ENCODE measurements around the gene GMDS. TPM values are rescaled to one million over a fixed set of nuclear protein-coding genes. Genes with fewer than 3 reads are reported as not detected.

Gene GMDS
- total RNA-seq, 1 donor = 23.2 TPM

DNA sequence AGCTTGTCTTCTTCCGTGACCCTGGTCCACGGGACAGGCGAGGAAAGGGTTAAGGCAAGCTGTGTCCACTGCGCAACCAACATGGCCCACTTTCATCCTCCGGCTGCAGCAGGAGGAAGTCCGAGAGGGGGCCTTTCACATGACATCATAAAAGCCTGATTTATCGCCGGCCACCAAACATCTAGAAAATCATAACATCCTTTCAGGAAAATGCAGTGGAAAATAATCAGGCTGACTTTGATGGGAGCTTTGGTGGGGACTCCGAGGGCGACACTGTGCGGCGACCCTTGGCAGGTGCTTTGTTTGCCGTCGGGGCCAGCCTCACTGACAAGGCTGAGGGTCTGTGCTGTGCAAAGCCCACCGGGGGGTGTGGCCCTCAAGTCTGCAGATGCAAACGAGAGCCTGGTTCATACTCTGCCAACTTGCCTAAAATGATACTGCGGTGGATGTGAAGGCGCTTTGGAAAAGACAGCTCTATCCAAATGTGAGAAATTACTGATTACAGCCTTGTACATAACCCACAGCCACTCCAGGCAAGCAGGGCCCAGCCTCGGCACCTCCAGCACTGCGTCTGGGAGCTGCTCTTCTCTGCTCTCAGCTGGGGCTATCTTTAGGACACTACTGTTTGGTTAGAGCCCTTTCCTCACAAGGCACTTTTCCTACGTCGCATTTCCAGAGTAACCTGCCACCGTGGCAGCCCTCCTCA lies 609.9 kb downstream of the GMDS start:
- H3K4me3 ChIP-seq (ENCODE audit: insufficient read depth, low read length) = no peak overlapping the region
- no peak overlapping the region for H3K4me2 ChIP-seq (ENCODE audit: insufficient read depth, low read length)
- no peak for TF ChIP-seq CTCF (IDR thresholded peaks at IDR 0.05; ENCODE audit: extremely low read depth, low read depth, low read length)
- DNase-seq (ENCODE audit: insufficient read length, low spot score, missing footprints) = peak; percentile 65
- no peaks in the 10 kb centered on the region for H3K9me3 ChIP-seq (ENCODE audit: low read depth, low read length)
- no peaks in the 10 kb centered on the region for H3K79me2 ChIP-seq (ENCODE audit: insufficient read depth, low read length)
- H3K27ac ChIP-seq (ENCODE audit: low read depth, low read length) = no peak overlapping the region
- no peaks in the 10 kb centered on the region for H3K36me3 ChIP-seq (ENCODE audit: insufficient read depth, low read length)
- H4K20me1 ChIP-seq (ENCODE audit: insufficient read depth, low read length) = peaks cover 5% of the 10 kb centered on the region
- H3K27me3 ChIP-seq (ENCODE audit: insufficient read depth, low read length) = no peaks in the 10 kb centered on the region
- no peak overlapping the region for H2AFZ ChIP-seq (ENCODE audit: low read length)
- peaks cover 7% of the 10 kb centered on the region for H3K4me1 ChIP-seq (ENCODE audit: insufficient read depth, low read length)

- Histone ChIP-seq H3K4me2 (ENCODE audit: insufficient read depth, low read length) (no peak overlapping the region), H3K9me3 (ENCODE audit: low read depth, low read length) (no peaks in the 10 kb centered on the region), H2AFZ (ENCODE audit: low read length) (no peak overlapping the region), H3K4me1 (ENCODE audit: insufficient read depth, low read length) (peaks cover 11% of the 10 kb centered on the region), H3K27ac (ENCODE audit: low read depth, low read length) (no peak overlapping the region), H3K27me3 (ENCODE audit: insufficient read depth, low read length) (no peaks in the 10 kb centered on the region), H3K79me2 (ENCODE audit: insufficient read depth, low read length) (no peaks in the 10 kb centered on the region), H3K36me3 (ENCODE audit: insufficient read depth, low read length) (no peaks in the 10 kb centered on the region), H4K20me1 (ENCODE audit: insufficient read depth, low read length) (peaks cover 5% of the 10 kb centered on the region), H3K4me3 (ENCODE audit: insufficient read depth, low read length) (no peak overlapping the region)
- TF ChIP-seq CTCF (IDR thresholded peaks at IDR 0.05; ENCODE audit: extremely low read depth, low read depth, low read length) = no peak
- no peak for DNase-seq (ENCODE audit: insufficient read length, low spot score, missing footprints)
Observed at GRCh38 chr6:1634081-1634480, 611.3 kb downstream of the GMDS start.

DNA sequence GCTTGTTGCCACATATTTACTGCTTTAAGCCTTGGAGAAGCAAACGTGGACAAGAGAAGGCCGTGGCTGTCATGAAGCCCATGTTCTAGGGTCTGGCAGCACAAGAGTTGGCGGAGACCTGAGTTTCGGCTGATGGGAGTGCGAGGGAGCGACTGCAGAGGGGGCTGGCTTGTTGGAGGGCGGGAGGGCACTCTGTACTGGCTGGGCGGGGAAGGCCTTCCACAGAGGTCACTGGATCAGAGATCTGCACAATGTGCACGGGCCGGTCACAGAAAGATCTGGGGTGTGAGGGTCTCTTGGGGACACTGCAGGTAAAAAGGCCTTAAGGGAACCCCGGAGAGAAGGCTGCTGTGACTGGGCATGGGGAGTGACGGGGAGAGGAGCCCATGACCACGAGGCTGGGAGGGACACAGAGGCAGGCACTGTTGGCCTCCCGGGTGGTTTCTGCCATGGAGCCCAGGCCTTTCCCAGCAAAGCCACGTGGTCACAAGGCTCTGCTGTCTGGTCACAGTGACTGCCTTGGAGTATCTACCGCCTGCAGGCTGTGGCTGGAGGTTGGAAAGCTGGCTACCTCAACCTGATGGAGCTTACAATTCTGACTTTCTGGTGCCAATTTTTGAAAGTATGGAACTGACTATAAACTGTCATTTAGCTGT lies 611.9 kb downstream of the GMDS start:
- H3K79me2 ChIP-seq (ENCODE audit: insufficient read depth, low read length) = no peaks in the 10 kb centered on the region
- H4K20me1 ChIP-seq (ENCODE audit: insufficient read depth, low read length) = peaks cover 5% of the 10 kb centered on the region
- no peaks in the 10 kb centered on the region for H3K36me3 ChIP-seq (ENCODE audit: insufficient read depth, low read length)
- H3K27me3 ChIP-seq (ENCODE audit: insufficient read depth, low read length) = no peaks in the 10 kb centered on the region
- no peak overlapping the region for H3K4me2 ChIP-seq (ENCODE audit: insufficient read depth, low read length)
- no peaks in the 10 kb centered on the region for H3K9me3 ChIP-seq (ENCODE audit: low read depth, low read length)
- H3K27ac ChIP-seq (ENCODE audit: low read depth, low read length) = no peak overlapping the region
- H3K4me1 ChIP-seq (ENCODE audit: insufficient read depth, low read length) = peaks cover 11% of the 10 kb centered on the region
- no peak overlapping the region for H2AFZ ChIP-seq (ENCODE audit: low read length)
- H3K4me3 ChIP-seq (ENCODE audit: insufficient read depth, low read length) = no peak overlapping the region
- no peak for TF ChIP-seq CTCF (IDR thresholded peaks at IDR 0.05; ENCODE audit: extremely low read depth, low read depth, low read length)
- no peak for DNase-seq (ENCODE audit: insufficient read length, low spot score, missing footprints)

- Histone ChIP-seq H3K4me3 (ENCODE audit: insufficient read depth, low read length) (no peak overlapping the region), H3K27ac (ENCODE audit: low read depth, low read length) (no peak overlapping the region), H3K79me2 (ENCODE audit: insufficient read depth, low read length) (peaks cover 3% of the 10 kb centered on the region), H2AFZ (ENCODE audit: low read length) (no peak overlapping the region), H3K4me1 (ENCODE audit: insufficient read depth, low read length) (peaks cover 28% of the 10 kb centered on the region), H4K20me1 (ENCODE audit: insufficient read depth, low read length) (peaks cover 5% of the 10 kb centered on the region), H3K27me3 (ENCODE audit: insufficient read depth, low read length) (no peaks in the 10 kb centered on the region), H3K9me3 (ENCODE audit: low read depth, low read length) (no peaks in the 10 kb centered on the region), H3K36me3 (ENCODE audit: insufficient read depth, low read length) (no peaks in the 10 kb centered on the region), H3K4me2 (ENCODE audit: insufficient read depth, low read length) (no peak overlapping the region)
- no peak for TF ChIP-seq CTCF (IDR thresholded peaks at IDR 0.05; ENCODE audit: extremely low read depth, low read depth, low read length)
- no peak for DNase-seq (ENCODE audit: insufficient read length, low spot score, missing footprints)
Observed at GRCh38 chr6:1631251-1631650, 614.2 kb downstream of the GMDS start.
